SK-N-SH treated with all-trans-retinoic acid at 6 μM for 48 hours (cell line): Measurements from ENCODE around the gene OR5W2.
"Not testable (repeated sequence)": the region's sequence is repeated elsewhere in the genome, so short reads cannot be mapped to it uniquely, and the experiment has no call there.

Experiments
- ARNTL ChIP-seq: fragments of 450-650 bp; formaldehyde crosslinking; IDR thresholded peaks from 2 replicates; pipeline ENCODE4 v1.5.0; 2020; ENCODE audit warnings: low read depth, mild to moderate bottlenecking, moderate library complexity, borderline replicate concordance
- ESRRG ChIP-seq: fragments of 250-450 bp; sonication (Bioruptor Pico); IDR thresholded peaks from 2 replicates; pipeline ENCODE4 v1.6.1; 2021; ENCODE audit warnings: mild to moderate bottlenecking
- GLIS3 ChIP-seq: fragments of 250-450 bp; sonication (Bioruptor Pico); IDR thresholded peaks from 2 replicates; pipeline ENCODE4 v1.5.0; 2020; ENCODE audit warnings: mild to moderate bottlenecking, moderate library complexity
- ISL1 ChIP-seq: fragments of 250-450 bp; sonication (Bioruptor Pico); IDR thresholded peaks from 2 replicates; pipeline ENCODE4 v2.1.2; 2022; ENCODE audit warnings: mild to moderate bottlenecking, moderate library complexity
- PATZ1 ChIP-seq: fragments of 250-450 bp; sonication (Bioruptor Pico); IDR thresholded peaks from 2 replicates; pipeline ENCODE4 v1.8.0; 2020; ENCODE audit warnings: mild to moderate bottlenecking, moderate library complexity, borderline replicate concordance
- PPARA ChIP-seq: fragments of 250-450 bp; sonication (Bioruptor Pico); IDR thresholded peaks from 2 replicates; pipeline ENCODE4 v1.5.0; 2020; ENCODE audit warnings: mild to moderate bottlenecking, borderline replicate concordance
- ZFP30 ChIP-seq: fragments of 450-650 bp; formaldehyde crosslinking; IDR thresholded peaks from 2 replicates; pipeline ENCODE4 v1.5.0; 2022; ENCODE audit warnings: mild to moderate bottlenecking, moderate library complexity
- TF ChIP-seq, protein P1 (sequence below): fragments of 250-450 bp; sonication (Bioruptor Pico); IDR thresholded peaks from 2 replicates; pipeline ENCODE4 v1.5.1; 2020; ENCODE audit warnings: low read depth, mild to moderate bottlenecking, moderate library complexity
- TF ChIP-seq, protein P2 (sequence below): fragments of 250-450 bp; sonication (Bioruptor Pico); IDR thresholded peaks from 2 replicates; pipeline ENCODE4 v1.5.1; 2021; ENCODE audit warnings: mild to moderate bottlenecking, moderate library complexity

DNA sequence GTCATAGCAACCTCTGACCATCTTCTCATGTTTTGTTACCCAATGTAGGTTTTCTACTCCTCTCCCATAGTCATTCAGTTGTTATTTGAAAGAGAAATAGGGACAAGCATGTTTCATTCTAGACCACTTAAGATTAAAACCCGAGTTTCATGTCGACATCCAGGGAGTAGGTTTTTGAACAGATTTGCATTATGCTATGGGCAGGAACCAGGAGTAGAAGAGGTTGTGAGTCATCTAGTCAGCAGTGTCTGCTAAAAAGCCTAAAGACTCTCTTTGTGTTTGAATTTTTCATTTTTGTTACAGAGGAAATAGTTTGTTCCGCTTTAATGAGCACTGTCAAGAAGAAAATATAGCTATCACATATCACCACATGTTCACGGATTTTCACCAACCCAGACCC lies 29.4 kb downstream of the OR5W2 start:
- TF ChIP-seq ISL1, PPARA, ZFP30, ARNTL, PATZ1, GLIS3, ESRRG (CRISPR knock-in tag): not testable (repeated sequence)
- TF ChIP-seq, protein P1, sequence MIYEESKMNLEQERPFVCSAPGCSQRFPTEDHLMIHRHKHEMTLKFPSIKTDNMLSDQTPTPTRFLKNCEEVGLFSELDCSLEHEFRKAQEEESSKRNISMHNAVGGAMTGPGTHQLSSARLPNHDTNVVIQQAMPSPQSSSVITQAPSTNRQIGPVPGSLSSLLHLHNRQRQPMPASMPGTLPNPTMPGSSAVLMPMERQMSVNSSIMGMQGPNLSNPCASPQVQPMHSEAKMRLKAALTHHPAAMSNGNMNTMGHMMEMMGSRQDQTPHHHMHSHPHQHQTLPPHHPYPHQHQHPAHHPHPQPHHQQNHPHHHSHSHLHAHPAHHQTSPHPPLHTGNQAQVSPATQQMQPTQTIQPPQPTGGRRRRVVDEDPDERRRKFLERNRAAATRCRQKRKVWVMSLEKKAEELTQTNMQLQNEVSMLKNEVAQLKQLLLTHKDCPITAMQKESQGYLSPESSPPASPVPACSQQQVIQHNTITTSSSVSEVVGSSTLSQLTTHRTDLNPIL (CRISPR knock-in tag), result not testable (repeated sequence)
- TF ChIP-seq, protein P2, sequence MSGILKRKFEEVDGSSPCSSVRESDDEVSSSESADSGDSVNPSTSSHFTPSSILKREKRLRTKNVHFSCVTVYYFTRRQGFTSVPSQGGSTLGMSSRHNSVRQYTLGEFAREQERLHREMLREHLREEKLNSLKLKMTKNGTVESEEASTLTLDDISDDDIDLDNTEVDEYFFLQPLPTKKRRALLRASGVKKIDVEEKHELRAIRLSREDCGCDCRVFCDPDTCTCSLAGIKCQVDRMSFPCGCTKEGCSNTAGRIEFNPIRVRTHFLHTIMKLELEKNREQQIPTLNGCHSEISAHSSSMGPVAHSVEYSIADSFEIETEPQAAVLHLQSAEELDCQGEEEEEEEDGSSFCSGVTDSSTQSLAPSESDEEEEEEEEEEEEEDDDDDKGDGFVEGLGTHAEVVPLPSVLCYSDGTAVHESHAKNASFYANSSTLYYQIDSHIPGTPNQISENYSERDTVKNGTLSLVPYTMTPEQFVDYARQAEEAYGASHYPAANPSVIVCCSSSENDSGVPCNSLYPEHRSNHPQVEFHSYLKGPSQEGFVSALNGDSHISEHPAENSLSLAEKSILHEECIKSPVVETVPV, result not testable (repeated sequence)
